Posterior vena cava (tissue), 2 donors: ENCODE results near the gene HSDL2. TPM values are rescaled to one million over a fixed set of nuclear protein-coding genes. Genes with fewer than 3 reads are reported as not detected.
"Not testable (repeated sequence)": the region's sequence is repeated elsewhere in the genome, so short reads cannot be mapped to it uniquely, and the experiment has no call there.

Source experiments
- DNase-seq: peaks from one replicate; pipeline ENCODE4 v3.0.0-alpha.2; 2020; ENCODE audit warnings: low spot score
- intact Hi-C, 2 donors: fragments of 100-400 bp; cut with DNase I; formaldehyde crosslinking; loops; one replicate each; pipeline versions ENCODE4 v1.14.1 to v1.14.2; 2022 to 2023
- total RNA-seq, 2 donors: library from RNA; stranded (reverse); fragmentation: NEBNext Ultra II Directional; extraction: Animal tissue kit (Norgen Biotek cat#: 25700); gene quantifications; one replicate each; pipeline ENCODE4 v1.2.1, GENCODE V29; 2021
- donor health status: DM: yes; HTN: yes; CAD: no.
- donor health status: DM: yes; HTN: yes; CAD: no.

The HSDL2 gene
- total RNA-seq, 2 donors from 2014 or later = 34.8 to 46.2 TPM

GRCh38 chr9:112382501-112383364 lies 2.8 kb downstream of the HSDL2 start:
- intact Hi-C loops = no loop called here

GRCh38 chr9:112384219-112384618 lies 4.3 kb downstream of the HSDL2 start:
- no peak for DNase-seq
- intact Hi-C loops = no loop called here

More at GRCh38 chr9:112382501-112383364, 2.8 kb downstream of the HSDL2 start:
- DNase-seq = no peak

- intact Hi-C loops = no loop called here
- DNase-seq = no peak
Observed at GRCh38 chr9:112384690-112385089, 4.8 kb downstream of the HSDL2 start.

GRCh38 chr9:112387115-112387514 lies 7.2 kb downstream of the HSDL2 start:
- no peak for DNase-seq
- intact Hi-C loops = no loop called here

- DNase-seq, intact Hi-C loops: not testable (repeated sequence)
Observed at GRCh38 chr9:112389897-112390296, 10.0 kb downstream of the HSDL2 start.

GRCh38 chr9:112391936-112392560 lies 12.1 kb downstream of the HSDL2 start:
- intact Hi-C loops, DNase-seq: not testable (repeated sequence)

GRCh38 chr9:112393146-112393545 lies 13.2 kb downstream of the HSDL2 start:
- intact Hi-C loops, DNase-seq: not testable (repeated sequence)

- intact Hi-C loops = no loop called here
- no peak for DNase-seq
Observed at GRCh38 chr9:112396416-112396815, 16.5 kb downstream of the HSDL2 start.

GRCh38 chr9:112396872-112397271 lies 17.0 kb downstream of the HSDL2 start:
- intact Hi-C loops = no loop called here
- DNase-seq = no peak

- DNase-seq = no peak
- intact Hi-C loops = no loop called here
Observed at GRCh38 chr9:112401175-112401815, 21.4 kb downstream of the HSDL2 start.

GRCh38 chr9:112403614-112404201 lies 23.8 kb downstream of the HSDL2 start:
- intact Hi-C loops = no loop called here
- DNase-seq = no peak

GRCh38 chr9:112404508-112404932 lies 24.6 kb downstream of the HSDL2 start:
- intact Hi-C loops = no loop called here
- no peak for DNase-seq

GRCh38 chr9:112408275-112408674 lies 28.4 kb downstream of the HSDL2 start:
- no peak for DNase-seq
- intact Hi-C loops = no loop called here

GRCh38 chr9:112408819-112409218 lies 28.9 kb downstream of the HSDL2 start:
- DNase-seq = no peak
- intact Hi-C loops = no loop called here

GRCh38 chr9:112409758-112410157 lies 29.9 kb downstream of the HSDL2 start:
- no peak for DNase-seq
- intact Hi-C loops = no loop called here

- DNase-seq = no peak
Observed at GRCh38 chr9:112411626-112412027, 31.7 kb downstream of the HSDL2 start.

GRCh38 chr9:112413728-112414127 lies 33.8 kb downstream of the HSDL2 start:
- DNase-seq, intact Hi-C loops: not testable (repeated sequence)

More at GRCh38 chr9:112411626-112412027, 31.7 kb downstream of the HSDL2 start:
- intact Hi-C loops = no loop called here

GRCh38 chr9:112420208-112420607 lies 40.3 kb downstream of the HSDL2 start:
- intact Hi-C loops = no loop called here
- no peak for DNase-seq

- no peak for DNase-seq
- intact Hi-C loops = no loop called here
Observed at GRCh38 chr9:112421771-112422222, 41.9 kb downstream of the HSDL2 start.
